Spinal cord (tissue), 10 donors: ENCODE data around the gene RHEBL1. TPM values are rescaled to one million over a fixed set of nuclear protein-coding genes. Genes with fewer than 3 reads are reported as not detected.

Experiments used
- DNase-seq, 6 donors: peaks; one replicate each; pipeline versions ENCODE4 v3.0.0 to v3.0.0-alpha.2; 2013 to 2015; ENCODE audit warnings: low spot score in 6 of 6, low read depth in 4 of 6
- H3K27ac ChIP-seq: one replicate; pipeline ENCODE4 v1.5.1; 2013; ENCODE audit warnings: low read depth, low read length, control low read depth
- H3K27me3 ChIP-seq: one replicate; pipeline ENCODE4 v1.6.1; 2013; ENCODE audit warnings: low read length; ENCODE audit not compliant: control insufficient read depth, insufficient read depth
- H3K36me3 ChIP-seq: one replicate; pipeline ENCODE4 v1.6.1; 2013; ENCODE audit warnings: low read length; ENCODE audit not compliant: control insufficient read depth, insufficient read depth
- H3K4me1 ChIP-seq: one replicate; pipeline ENCODE4 v1.6.1; 2013; ENCODE audit warnings: low read length; ENCODE audit not compliant: control insufficient read depth, insufficient read depth
- H3K4me3 ChIP-seq: one replicate; pipeline ENCODE4 v1.5.1; 2013; ENCODE audit warnings: low read depth, low read length, control low read depth
- H3K9me3 ChIP-seq: one replicate; pipeline ENCODE4 v1.6.1; 2013; ENCODE audit warnings: low read length; ENCODE audit not compliant: control insufficient read depth, insufficient read depth
- WGBS: methylation state at CpG from one replicate; pipeline ENCODE4 v1.1.5; 2013; ENCODE audit warnings: missing lambda C conversion rate; ENCODE audit not compliant: insufficient coverage; 5-methylcytosine and 5-hydroxymethylcytosine counted together
- polyA plus RNA-seq, 2 donors: library from polyadenylated mRNA; unstranded; fragments of 120-200 nt; gene quantifications; one replicate each; pipeline ENCODE4 v1.2.1, GENCODE V29; 2013; ENCODE audit not compliant: insufficient read length in 2 of 2
- total RNA-seq, 2 donors: library from RNA; depleted of rRNA in 1 of 2; stranded (reverse); fragments of 120-200 nt in 1 of 2; fragments of >200 nt in 1 of 2; gene quantifications; one replicate each; pipeline versions ENCODE4 v1.2.3 to v1.2.4, GENCODE V29; 2013 to 2014
- donor health status: healthy.

Gene RHEBL1
- total and polyA plus RNA-seq, 4 donors: 1.5 to 4.1 (median 1.8) TPM

- peak overlapping the region; percentile 53 for H3K4me3 ChIP-seq
- H3K9me3 ChIP-seq: no peaks in the 10 kb centered on the region
- 8% methylated on average over 29 of the region's 41 CpGs for WGBS
- peak in 1 of 6 donors; percentile 12 for DNase-seq
- H3K27me3 ChIP-seq: peaks cover 66% of the 10 kb centered on the region
- H3K27ac ChIP-seq: peak overlapping the region; percentile 86
- H3K4me1 ChIP-seq: peaks cover 66% of the 10 kb centered on the region
- H3K36me3 ChIP-seq: peaks cover 5% of the 10 kb centered on the region
Observed at GRCh38 chr12:49091056-49091835, 21.5 kb upstream of the RHEBL1 start.

- Histone ChIP-seq H3K9me3 (no peaks in the 10 kb centered on the region), H3K27me3 (peaks cover 64% of the 10 kb centered on the region), H3K36me3 (no peaks in the 10 kb centered on the region), H3K27ac (peak overlapping the region; percentile 86), H3K4me3 (peak overlapping the region; percentile 36), H3K4me1 (peaks cover 66% of the 10 kb centered on the region)
- peak in 2 of 6 donors; percentile 57 to 61 for DNase-seq
- 1% methylated on average over 84 of the region's 88 CpGs for WGBS
Observed at GRCh38 chr12:49089821-49090773, 20.3 kb upstream of the RHEBL1 start.

DNA sequence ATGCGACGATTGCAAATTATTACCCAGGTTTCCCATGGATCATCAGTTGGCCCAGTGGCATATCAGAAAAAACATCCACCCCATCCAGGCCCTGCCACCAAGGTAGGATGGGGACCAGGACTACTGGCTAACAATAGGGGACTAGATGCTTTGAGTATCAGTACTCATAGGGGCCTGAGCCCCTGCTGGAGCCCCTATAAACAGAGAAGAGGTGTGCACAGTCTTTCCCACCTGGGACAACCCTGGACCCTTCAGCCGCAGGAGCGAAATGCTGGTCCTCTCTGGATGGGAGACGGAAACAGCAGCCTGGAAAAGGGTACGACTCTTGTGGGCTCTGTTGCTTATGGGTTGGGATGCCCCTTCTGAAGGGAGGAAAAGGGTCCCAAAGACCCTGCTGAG lies 19.2 kb upstream of the RHEBL1 start:
- 100% methylated on average over 1 of the region's 6 CpGs for WGBS
- Histone ChIP-seq H3K4me1 (peaks cover 55% of the 10 kb centered on the region), H3K27me3 (peaks cover 56% of the 10 kb centered on the region), H3K9me3 (no peaks in the 10 kb centered on the region), H3K4me3 (no peak overlapping the region), H3K36me3 (no peaks in the 10 kb centered on the region), H3K27ac (no peak overlapping the region)
- no peak for DNase-seq

GRCh38 chr12:49088150-49088931 lies 18.6 kb upstream of the RHEBL1 start:
- Histone ChIP-seq H3K36me3 (no peaks in the 10 kb centered on the region), H3K27me3 (peaks cover 50% of the 10 kb centered on the region), H3K4me1 (peaks cover 49% of the 10 kb centered on the region), H3K9me3 (no peaks in the 10 kb centered on the region), H3K4me3 (peak overlapping the region; percentile 18), H3K27ac (peak overlapping the region; percentile 40)
- under 1% methylated on average over 13 of the region's 18 CpGs for WGBS
- DNase-seq: peak in 4 of 6 donors; percentile 72 to 97 (median 87)

- no peak for DNase-seq
- WGBS: 91% methylated on average over 1 of the region's 3 CpGs
- H3K36me3 ChIP-seq: no peaks in the 10 kb centered on the region
- no peak overlapping the region for H3K4me3 ChIP-seq
- peaks cover 28% of the 10 kb centered on the region for H3K27me3 ChIP-seq
- peak overlapping the region; percentile 44 for H3K27ac ChIP-seq
- H3K9me3 ChIP-seq: no peaks in the 10 kb centered on the region
- peaks cover 33% of the 10 kb centered on the region for H3K4me1 ChIP-seq
Observed at GRCh38 chr12:49086116-49086515, 16.3 kb upstream of the RHEBL1 start.

- peaks cover 11% of the 10 kb centered on the region for H3K27me3 ChIP-seq
- peaks cover 18% of the 10 kb centered on the region for H3K4me1 ChIP-seq
- H3K9me3 ChIP-seq: no peaks in the 10 kb centered on the region
- WGBS: 100% methylated on average over 2 of the region's 3 CpGs
- no peak overlapping the region for H3K4me3 ChIP-seq
- DNase-seq: no peak
- H3K27ac ChIP-seq: no peak overlapping the region
- H3K36me3 ChIP-seq: no peaks in the 10 kb centered on the region
Observed at GRCh38 chr12:49084438-49084837, 14.7 kb upstream of the RHEBL1 start.

DNA sequence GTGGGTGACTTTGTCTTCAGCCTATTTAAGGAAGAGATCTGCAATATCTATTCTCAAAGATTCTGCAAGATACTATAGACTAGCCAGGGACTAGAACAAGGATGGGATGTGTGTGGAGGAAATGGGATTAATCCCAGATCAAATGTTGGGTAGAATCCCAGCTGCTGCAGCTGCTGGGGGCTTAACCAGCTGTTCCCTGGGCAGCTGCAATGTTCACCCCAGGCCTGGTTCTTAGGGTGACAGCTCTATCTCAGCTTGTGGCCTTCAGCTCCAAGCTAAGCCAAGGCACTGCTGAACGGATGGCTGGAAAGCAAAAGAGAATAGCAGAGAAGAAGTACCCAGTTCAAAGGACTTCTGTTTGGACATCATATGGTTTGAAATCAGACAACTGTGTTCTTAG lies 10.0 kb upstream of the RHEBL1 start:
- 83% methylated on average over 1 of the region's 1 CpG for WGBS
- Histone ChIP-seq H3K4me1 (no peaks in the 10 kb centered on the region), H3K27me3 (no peaks in the 10 kb centered on the region)

GRCh38 chr12:49070971-49071370 lies 1.2 kb upstream of the RHEBL1 start:
- no peaks in the 10 kb centered on the region for H3K36me3 ChIP-seq
- no peak overlapping the region for H3K27ac ChIP-seq
- peaks cover 13% of the 10 kb centered on the region for H3K4me1 ChIP-seq
- no peak overlapping the region for H3K4me3 ChIP-seq
- no peaks in the 10 kb centered on the region for H3K9me3 ChIP-seq
- no peaks in the 10 kb centered on the region for H3K27me3 ChIP-seq
- 95% methylated on average over 6 of the region's 11 CpGs for WGBS
- no peak for DNase-seq

More for the DNA sequence above, 10.0 kb upstream of the RHEBL1 start:
- Histone ChIP-seq H3K4me3 (no peak overlapping the region), H3K9me3 (no peaks in the 10 kb centered on the region), H3K36me3 (no peaks in the 10 kb centered on the region), H3K27ac (no peak overlapping the region)
- no peak for DNase-seq

- H3K9me3 ChIP-seq: no peaks in the 10 kb centered on the region
- no peaks in the 10 kb centered on the region for H3K27me3 ChIP-seq
- H3K36me3 ChIP-seq: peaks cover 2% of the 10 kb centered on the region
- peak in 1 of 6 donors; percentile 2 for DNase-seq
- peak overlapping the region; percentile 90 for H3K4me3 ChIP-seq
- H3K4me1 ChIP-seq: peaks cover 13% of the 10 kb centered on the region
- H3K27ac ChIP-seq: peak overlapping the region; percentile 52
- 7% methylated on average over 17 of the region's 21 CpGs for WGBS
Observed at GRCh38 chr12:49068879-49069506, 786 bp downstream of the RHEBL1 start.
